Measurements from ENCODE around the gene PIM2. TPM values are rescaled to one million over a fixed set of nuclear protein-coding genes. Genes with fewer than 3 reads are reported as not detected.
A peak's percentile ranks its signal among the peaks of the same experiment; 100 is the strongest.

The PIM2 gene
- total and polyA plus RNA-seq, 2 experiments from 2014 or later: 4.4 to 4.6 TPM

- no peak for TF ChIP-seq EZH2 (IDR thresholded peaks at IDR 0.05; ENCODE audit: insufficient read depth, poor library complexity, severe bottlenecking)
- no peak for TF ChIP-seq EZH2phosphoT487 (IDR thresholded peaks at IDR 0.05; ENCODE audit: insufficient read depth, low read depth)
- Histone ChIP-seq H3K27ac (0 out of 2 replicates have a peak overlapping the region, but pooled peaks have one; percentile 18), H3K9ac (no peak overlapping the region), H3K36me3 (ENCODE audit: low read depth) (no peaks in the 10 kb centered on the region), H2AFZ (no peak overlapping the region), H3K79me2 (ENCODE audit: insufficient read depth) (peaks cover 93% of the 10 kb centered on the region), H3K4me2 (ENCODE audit: unreplicated experiment) (no peak overlapping the region), H3K27me3 (replicated peaks; ENCODE audit: insufficient read depth) (no peaks in the 10 kb centered on the region), H3F3A (ENCODE audit: insufficient read depth) (no peaks in the 10 kb centered on the region), H3K9me2 (ENCODE audit: insufficient read depth) (no peaks in the 10 kb centered on the region), H3K9me3 (ENCODE audit: low read depth) (no peaks in the 10 kb centered on the region), H4K20me1 (ENCODE audit: insufficient read depth) (no peaks in the 10 kb centered on the region), H3K4me3 (no peak overlapping the region), H3K4me1 (ENCODE audit: insufficient read depth) (no peaks in the 10 kb centered on the region)
- in situ Hi-C loops (cut with MboI): loop anchor here (25.0 kb wide), 1 partner anchor 94 kb away; the partner anchor contains the start of gene TFE3
- 75 to 100% methylated on average over 1 to 2 of the region's 2 CpGs for WGBS, 2 experiments (ENCODE audit: low coverage in 1 of 2, low lambda C conversion rate in 2 of 2, missing lambda C conversion rate in 2 of 2)
- DNase-seq: no peak
Observed at GRCh38 chrX:48942895-48943294, 24.1 kb upstream of the PIM2 start.

GRCh38 chrX:48940404-48940955 lies 21.7 kb upstream of the PIM2 start:
- Histone ChIP-seq H2AFZ (no peak overlapping the region), H3K27me3 (replicated peaks; ENCODE audit: insufficient read depth) (no peaks in the 10 kb centered on the region), H3K79me2 (ENCODE audit: insufficient read depth) (peaks cover 83% of the 10 kb centered on the region), H4K20me1 (ENCODE audit: insufficient read depth) (no peaks in the 10 kb centered on the region), H3K27ac (no peak overlapping the region), H3K9me3 (ENCODE audit: low read depth) (no peaks in the 10 kb centered on the region), H3K4me3 (no peak overlapping the region), H3F3A (ENCODE audit: insufficient read depth) (no peaks in the 10 kb centered on the region), H3K4me2 (ENCODE audit: unreplicated experiment) (no peak overlapping the region), H3K4me1 (ENCODE audit: insufficient read depth) (no peaks in the 10 kb centered on the region), H3K36me3 (ENCODE audit: low read depth) (no peaks in the 10 kb centered on the region), H3K9ac (no peak overlapping the region), H3K9me2 (ENCODE audit: insufficient read depth) (no peaks in the 10 kb centered on the region)
- in situ Hi-C loops (cut with MboI): loop anchor here (25.0 kb wide), 1 partner anchor 97 kb away; the partner anchor contains the start of gene TFE3
- DNase-seq: no peak
- 29 to 62% methylated on average over 1 to 2 of the region's 2 CpGs for WGBS, 2 experiments (ENCODE audit: low coverage in 1 of 2, low lambda C conversion rate in 2 of 2, missing lambda C conversion rate in 2 of 2)
- TF ChIP-seq EZH2 (IDR thresholded peaks at IDR 0.05; ENCODE audit: insufficient read depth, poor library complexity, severe bottlenecking): no peak
- no peak for TF ChIP-seq EZH2phosphoT487 (IDR thresholded peaks at IDR 0.05; ENCODE audit: insufficient read depth, low read depth)

GRCh38 chrX:48939524-48940228 lies 20.9 kb upstream of the PIM2 start:
- Histone ChIP-seq H3F3A (ENCODE audit: insufficient read depth) (no peaks in the 10 kb centered on the region), H3K9me3 (ENCODE audit: low read depth) (no peaks in the 10 kb centered on the region), H3K36me3 (ENCODE audit: low read depth) (no peaks in the 10 kb centered on the region), H3K4me2 (ENCODE audit: unreplicated experiment) (no peak overlapping the region), H2AFZ (no peak overlapping the region), H3K9ac (no peak overlapping the region), H3K9me2 (ENCODE audit: insufficient read depth) (no peaks in the 10 kb centered on the region), H3K27me3 (replicated peaks; ENCODE audit: insufficient read depth) (no peaks in the 10 kb centered on the region), H3K4me3 (no peak overlapping the region), H3K4me1 (ENCODE audit: insufficient read depth) (no peaks in the 10 kb centered on the region), H4K20me1 (ENCODE audit: insufficient read depth) (no peaks in the 10 kb centered on the region), H3K27ac (no peak overlapping the region), H3K79me2 (ENCODE audit: insufficient read depth) (peaks cover 82% of the 10 kb centered on the region)
- in situ Hi-C loops (cut with MboI): loop anchor here (25.0 kb wide), 1 partner anchor 98 kb away; the partner anchor contains the start of gene TFE3
- 65 to 90% methylated on average over 2 to 3 of the region's 3 CpGs for WGBS, 2 experiments (ENCODE audit: low coverage in 1 of 2, low lambda C conversion rate in 2 of 2, missing lambda C conversion rate in 2 of 2)
- DNase-seq: no peak
- TF ChIP-seq EZH2 (IDR thresholded peaks at IDR 0.05; ENCODE audit: insufficient read depth, poor library complexity, severe bottlenecking) (no peak), EZH2phosphoT487 (IDR thresholded peaks at IDR 0.05; ENCODE audit: insufficient read depth, low read depth) (no peak)

- no peaks in the 10 kb centered on the region for H3K9me2 ChIP-seq (ENCODE audit: insufficient read depth)
- H4K20me1 ChIP-seq (ENCODE audit: insufficient read depth): no peaks in the 10 kb centered on the region
- no peaks in the 10 kb centered on the region for H3K4me1 ChIP-seq (ENCODE audit: insufficient read depth)
- no peak overlapping the region for H3K4me3 ChIP-seq
- no peak for DNase-seq
- H3K27me3 ChIP-seq (replicated peaks; ENCODE audit: insufficient read depth): no peaks in the 10 kb centered on the region
- no peaks in the 10 kb centered on the region for H3K9me3 ChIP-seq (ENCODE audit: low read depth)
- no peaks in the 10 kb centered on the region for H3K36me3 ChIP-seq (ENCODE audit: low read depth)
- no peak overlapping the region for H3K4me2 ChIP-seq (ENCODE audit: unreplicated experiment)
- H2AFZ ChIP-seq: no peak overlapping the region
- peaks cover 74% of the 10 kb centered on the region for H3K79me2 ChIP-seq (ENCODE audit: insufficient read depth)
- TF ChIP-seq EZH2phosphoT487 (IDR thresholded peaks at IDR 0.05; ENCODE audit: insufficient read depth, low read depth) (no peak), EZH2 (IDR thresholded peaks at IDR 0.05; ENCODE audit: insufficient read depth, poor library complexity, severe bottlenecking) (no peak)
- H3F3A ChIP-seq (ENCODE audit: insufficient read depth): no peaks in the 10 kb centered on the region
- H3K9ac ChIP-seq: no peak overlapping the region
- in situ Hi-C loops (cut with MboI): loop anchor here (25.0 kb wide), 1 partner anchor 98 kb away; the partner anchor contains the start of gene TFE3
- WGBS, 2 experiments (ENCODE audit: low coverage in 1 of 2, low lambda C conversion rate in 2 of 2, missing lambda C conversion rate in 2 of 2): 38 to 40% methylated on average over 1 of the region's 1 CpG
- H3K27ac ChIP-seq: no peak overlapping the region
Observed at GRCh38 chrX:48938721-48939425, 20.0 kb upstream of the PIM2 start.

All from GM23248 (cell line).